Panc1 (cell line): Measurements from ENCODE around the gene ACACA. TPM values are rescaled to one million over a fixed set of nuclear protein-coding genes. Genes with fewer than 3 reads are reported as not detected.

Experiments
- ATAC-seq: fragments of 200-7000 bp; cut with Tn5 transposase; 2 replicates; pipeline ENCODE4 v1.9.1; 2020; ENCODE audit warnings: mild to moderate bottlenecking, moderate library complexity
- BruUV-seq: library from RNA; stranded (reverse); fragments of 400-500 nt; replicated peaks from 2 replicates; lab custom pipeline; 2021; lab: Mats Ljungman, UMichigan
- CTCF ChIA-PET: fragments of 300-600 bp; sonication (Branson Sonifier 250); formaldehyde crosslinking; loops from one replicate; lab custom pipeline; 2022; ENCODE audit warnings: antibody characterized with exemption; lab: Charles Lee
- POLR2A ChIA-PET: fragments of 300-600 bp; sonication (Branson Sonifier 250); formaldehyde crosslinking; loops from one replicate; lab custom pipeline; 2022; ENCODE audit warnings: antibody characterized with exemption; lab: Charles Lee
- DNase-seq: peaks from one replicate; pipeline ENCODE4 v3.0.0-alpha.2; 2010; ENCODE audit warnings: low read depth, low spot score
- H3K27ac ChIP-seq: 2 replicates; pipeline ENCODE4 v1.5.1; 2011; ENCODE audit warnings: mild to moderate bottlenecking, low read length, inconsistent platforms
- H3K27me3 ChIP-seq: fragments of 200-500 bp; sonication (Bioruptor generic); 2 replicates; pipeline ENCODE4 v1.6.0; 2014; ENCODE audit warnings: low read length, inconsistent platforms; ENCODE audit not compliant: control insufficient read depth, insufficient read depth
- H3K36me3 ChIP-seq: fragments of 200-500 bp; sonication (Bioruptor generic); 2 replicates; pipeline ENCODE4 v1.5.1; 2014; ENCODE audit warnings: inconsistent platforms, mild to moderate bottlenecking, low read length, moderate library complexity; ENCODE audit not compliant: control insufficient read depth, insufficient read depth
- H3K4me1 ChIP-seq: 2 replicates; pipeline ENCODE4 v1.5.1; 2011; ENCODE audit warnings: inconsistent platforms, mild to moderate bottlenecking, low read length, moderate library complexity; ENCODE audit not compliant: control insufficient read depth, insufficient read depth
- H3K4me3 ChIP-seq, 2 experiments: 2 replicates each; pipeline ENCODE4 v1.5.1; 2011 to 2012; ENCODE audit warnings: low read depth in 2 of 2, low read length in 2 of 2, mild to moderate bottlenecking in 2 of 2, inconsistent platforms in 1 of 2, moderate library complexity in 1 of 2
- H3K9me3 ChIP-seq: fragments of 200-500 bp; sonication (Bioruptor generic); 2 replicates; pipeline ENCODE4 v1.5.1; 2014; ENCODE audit warnings: low read depth, mild to moderate bottlenecking, inconsistent platforms, low read length, moderate library complexity; ENCODE audit not compliant: control insufficient read depth, insufficient read depth
- POLR2AphosphoS5 ChIP-seq: IDR thresholded peaks from 2 replicates; pipeline ENCODE4 v1.6.1; 2012; ENCODE audit warnings: mild to moderate bottlenecking, low read depth, low read length, moderate library complexity
- SIN3A ChIP-seq: IDR thresholded peaks from 2 replicates; pipeline ENCODE4 v1.6.1; 2012; ENCODE audit warnings: low read depth, mild to moderate bottlenecking, low read length, moderate library complexity, borderline replicate concordance; ENCODE audit not compliant: insufficient read depth
- TCF7L2 ChIP-seq: IDR thresholded peaks from 2 replicates; pipeline ENCODE4 v1.6.1; 2011; ENCODE audit warnings: mild to moderate bottlenecking, low read depth, low read length, inconsistent platforms
- in situ Hi-C: cut with HindIII; loops from 2 replicates; pipeline ENCODE4 v1.10.0; 2016; ENCODE audit warnings: low sequenced_read_pairs, low pct_unique_long_range_greater_than_20kb
- intact Hi-C: fragments of 100-400 bp; cut with micrococcal nuclease; formaldehyde crosslinking; loops from one replicate; pipeline ENCODE4 v1.10.0; 2022; ENCODE audit not compliant: unreplicated experiment
- total RNA-seq: library from RNA; stranded (reverse); gene quantifications from one replicate; pipeline ENCODE4 v1.2.1, GENCODE V29; 2021; ENCODE audit not compliant: unreplicated experiment
- TF ChIP-seq, protein P1 (sequence below): fragments of 450-650 bp; IDR thresholded peaks from 2 replicates; pipeline ENCODE4 v1.5.1; 2017; ENCODE audit warnings: mild to moderate bottlenecking
- TF ChIP-seq, protein P2 (sequence below), 2 experiments: IDR thresholded peaks; 2 replicates each; pipeline ENCODE4 v1.6.1; 2011 to 2012; ENCODE audit warnings: low read depth in 2 of 2, control low read depth in 1 of 2, low read length in 1 of 2, mild to moderate bottlenecking in 1 of 2, moderate library complexity in 1 of 2; ENCODE audit not compliant: insufficient read depth in 1 of 2

The ACACA gene
- total RNA-seq, 1 experiment from 2014 or later, result 131 TPM

DNA sequence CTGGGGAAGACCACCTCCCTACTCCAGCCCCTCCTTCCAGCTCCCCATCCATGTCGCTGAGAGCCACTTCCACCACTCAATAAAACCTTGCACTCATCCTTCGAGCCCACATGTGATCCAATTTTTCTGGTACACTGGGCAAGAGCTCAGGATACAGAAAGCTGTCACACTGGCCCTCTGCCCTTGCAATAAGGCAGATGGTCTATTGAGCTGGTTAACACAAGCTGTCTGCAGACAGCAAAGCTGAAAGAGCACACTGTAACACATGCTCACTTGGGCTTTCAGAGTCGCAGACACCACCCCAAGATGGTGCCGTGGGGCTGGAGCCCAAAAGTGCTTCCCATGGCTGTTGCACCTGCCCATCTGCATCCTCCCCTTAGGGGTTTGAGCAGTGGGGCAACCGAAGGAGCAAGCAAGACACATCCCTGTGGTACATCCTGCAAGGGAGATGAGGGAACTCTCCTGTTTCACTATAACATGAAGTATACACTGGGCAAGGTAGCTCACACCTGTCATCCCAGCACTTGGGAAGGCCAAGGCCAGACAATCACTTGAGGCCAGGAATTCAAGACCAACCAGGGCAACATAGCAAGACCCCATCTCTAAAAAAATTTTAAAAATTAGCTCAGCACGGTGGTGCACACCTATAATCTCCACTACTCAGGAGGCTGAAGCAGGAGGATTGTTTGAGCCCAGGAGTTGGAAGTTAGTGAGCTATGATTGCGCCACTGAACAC, 83.6 kb downstream of the ACACA start:
- ChIA-PET CTCF (no interaction called here), POLR2A (no interaction called here)
- no peak overlapping the region for H3K4me3 ChIP-seq
- H3K4me1 ChIP-seq, result no peaks in the 10 kb centered on the region
- BruUV-seq, result no TSS peak
- ATAC-seq, result no peak
- H3K9me3 ChIP-seq, result no peaks in the 10 kb centered on the region
- in situ Hi-C loops (no loop called here), intact Hi-C loops (no loop called here)
- no peak for DNase-seq
- TF ChIP-seq, protein P1, sequence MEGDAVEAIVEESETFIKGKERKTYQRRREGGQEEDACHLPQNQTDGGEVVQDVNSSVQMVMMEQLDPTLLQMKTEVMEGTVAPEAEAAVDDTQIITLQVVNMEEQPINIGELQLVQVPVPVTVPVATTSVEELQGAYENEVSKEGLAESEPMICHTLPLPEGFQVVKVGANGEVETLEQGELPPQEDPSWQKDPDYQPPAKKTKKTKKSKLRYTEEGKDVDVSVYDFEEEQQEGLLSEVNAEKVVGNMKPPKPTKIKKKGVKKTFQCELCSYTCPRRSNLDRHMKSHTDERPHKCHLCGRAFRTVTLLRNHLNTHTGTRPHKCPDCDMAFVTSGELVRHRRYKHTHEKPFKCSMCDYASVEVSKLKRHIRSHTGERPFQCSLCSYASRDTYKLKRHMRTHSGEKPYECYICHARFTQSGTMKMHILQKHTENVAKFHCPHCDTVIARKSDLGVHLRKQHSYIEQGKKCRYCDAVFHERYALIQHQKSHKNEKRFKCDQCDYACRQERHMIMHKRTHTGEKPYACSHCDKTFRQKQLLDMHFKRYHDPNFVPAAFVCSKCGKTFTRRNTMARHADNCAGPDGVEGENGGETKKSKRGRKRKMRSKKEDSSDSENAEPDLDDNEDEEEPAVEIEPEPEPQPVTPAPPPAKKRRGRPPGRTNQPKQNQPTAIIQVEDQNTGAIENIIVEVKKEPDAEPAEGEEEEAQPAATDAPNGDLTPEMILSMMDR, result no peak
- TF ChIP-seq POLR2AphosphoS5 (no peak), TCF7L2 (no peak), SIN3A (no peak)
- TF ChIP-seq, protein P2, sequence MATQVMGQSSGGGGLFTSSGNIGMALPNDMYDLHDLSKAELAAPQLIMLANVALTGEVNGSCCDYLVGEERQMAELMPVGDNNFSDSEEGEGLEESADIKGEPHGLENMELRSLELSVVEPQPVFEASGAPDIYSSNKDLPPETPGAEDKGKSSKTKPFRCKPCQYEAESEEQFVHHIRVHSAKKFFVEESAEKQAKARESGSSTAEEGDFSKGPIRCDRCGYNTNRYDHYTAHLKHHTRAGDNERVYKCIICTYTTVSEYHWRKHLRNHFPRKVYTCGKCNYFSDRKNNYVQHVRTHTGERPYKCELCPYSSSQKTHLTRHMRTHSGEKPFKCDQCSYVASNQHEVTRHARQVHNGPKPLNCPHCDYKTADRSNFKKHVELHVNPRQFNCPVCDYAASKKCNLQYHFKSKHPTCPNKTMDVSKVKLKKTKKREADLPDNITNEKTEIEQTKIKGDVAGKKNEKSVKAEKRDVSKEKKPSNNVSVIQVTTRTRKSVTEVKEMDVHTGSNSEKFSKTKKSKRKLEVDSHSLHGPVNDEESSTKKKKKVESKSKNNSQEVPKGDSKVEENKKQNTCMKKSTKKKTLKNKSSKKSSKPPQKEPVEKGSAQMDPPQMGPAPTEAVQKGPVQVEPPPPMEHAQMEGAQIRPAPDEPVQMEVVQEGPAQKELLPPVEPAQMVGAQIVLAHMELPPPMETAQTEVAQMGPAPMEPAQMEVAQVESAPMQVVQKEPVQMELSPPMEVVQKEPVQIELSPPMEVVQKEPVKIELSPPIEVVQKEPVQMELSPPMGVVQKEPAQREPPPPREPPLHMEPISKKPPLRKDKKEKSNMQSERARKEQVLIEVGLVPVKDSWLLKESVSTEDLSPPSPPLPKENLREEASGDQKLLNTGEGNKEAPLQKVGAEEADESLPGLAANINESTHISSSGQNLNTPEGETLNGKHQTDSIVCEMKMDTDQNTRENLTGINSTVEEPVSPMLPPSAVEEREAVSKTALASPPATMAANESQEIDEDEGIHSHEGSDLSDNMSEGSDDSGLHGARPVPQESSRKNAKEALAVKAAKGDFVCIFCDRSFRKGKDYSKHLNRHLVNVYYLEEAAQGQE (IDR thresholded peaks at IDR 0.05; ENCODE audit: insufficient read depth in 1 of 2, low read depth in 2 of 2, low read length in 1 of 2), result no peak
- H3K27ac ChIP-seq, result no peak overlapping the region
- peaks cover 2% of the 10 kb centered on the region for H3K36me3 ChIP-seq
- no peaks in the 10 kb centered on the region for H3K27me3 ChIP-seq

DNA sequence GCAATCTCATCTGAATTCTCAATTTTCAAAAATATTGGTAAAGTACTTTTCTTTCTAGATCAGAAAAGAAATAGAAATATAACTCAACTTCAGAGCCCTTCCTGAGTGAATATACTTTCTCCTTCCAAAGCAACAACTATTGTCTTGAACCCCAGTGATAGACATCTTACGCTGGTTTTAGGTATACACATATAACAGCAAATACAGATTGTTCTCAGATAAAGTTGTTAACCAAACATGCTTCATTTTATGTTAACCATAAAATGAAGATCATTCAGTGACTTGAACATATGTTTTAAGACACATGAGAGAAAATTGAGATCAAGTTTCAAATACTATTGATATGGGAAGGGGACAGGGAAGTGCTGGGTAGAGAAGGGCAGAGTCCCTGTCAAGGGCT, 84.5 kb downstream of the ACACA start:
- H3K4me1 ChIP-seq, result no peaks in the 10 kb centered on the region
- DNase-seq (no peak), ATAC-seq (no peak)
- intact Hi-C loops, result no loop called here
- H3K27me3 ChIP-seq, result no peaks in the 10 kb centered on the region
- TF ChIP-seq, protein P2 (IDR thresholded peaks at IDR 0.05; ENCODE audit: insufficient read depth in 1 of 2, low read depth in 2 of 2, low read length in 1 of 2), result no peak
- TF ChIP-seq POLR2AphosphoS5 (no peak), SIN3A (no peak), TCF7L2 (no peak)
- TF ChIP-seq, protein P1, result no peak
- peaks cover 2% of the 10 kb centered on the region; the same call in 1 of the 2 replicates for H3K36me3 ChIP-seq
- in situ Hi-C loops, result no loop called here
- no peak overlapping the region for H3K27ac ChIP-seq
- POLR2A ChIA-PET, result no interaction called here
- CTCF ChIA-PET, result no interaction called here
- H3K9me3 ChIP-seq, result no peaks in the 10 kb centered on the region
- BruUV-seq, result no TSS peak
- no peak overlapping the region for H3K4me3 ChIP-seq
